ENCODE results near the gene MAP2K7. TPM values are rescaled to one million over a fixed set of nuclear protein-coding genes. Genes with fewer than 3 reads are reported as not detected.

MAP2K7 gene
- total and polyA plus RNA-seq, 2 donors (not counting 1 experiment from before 2014, with no cell fraction given): 7.8 to 10.4 TPM

DNA sequence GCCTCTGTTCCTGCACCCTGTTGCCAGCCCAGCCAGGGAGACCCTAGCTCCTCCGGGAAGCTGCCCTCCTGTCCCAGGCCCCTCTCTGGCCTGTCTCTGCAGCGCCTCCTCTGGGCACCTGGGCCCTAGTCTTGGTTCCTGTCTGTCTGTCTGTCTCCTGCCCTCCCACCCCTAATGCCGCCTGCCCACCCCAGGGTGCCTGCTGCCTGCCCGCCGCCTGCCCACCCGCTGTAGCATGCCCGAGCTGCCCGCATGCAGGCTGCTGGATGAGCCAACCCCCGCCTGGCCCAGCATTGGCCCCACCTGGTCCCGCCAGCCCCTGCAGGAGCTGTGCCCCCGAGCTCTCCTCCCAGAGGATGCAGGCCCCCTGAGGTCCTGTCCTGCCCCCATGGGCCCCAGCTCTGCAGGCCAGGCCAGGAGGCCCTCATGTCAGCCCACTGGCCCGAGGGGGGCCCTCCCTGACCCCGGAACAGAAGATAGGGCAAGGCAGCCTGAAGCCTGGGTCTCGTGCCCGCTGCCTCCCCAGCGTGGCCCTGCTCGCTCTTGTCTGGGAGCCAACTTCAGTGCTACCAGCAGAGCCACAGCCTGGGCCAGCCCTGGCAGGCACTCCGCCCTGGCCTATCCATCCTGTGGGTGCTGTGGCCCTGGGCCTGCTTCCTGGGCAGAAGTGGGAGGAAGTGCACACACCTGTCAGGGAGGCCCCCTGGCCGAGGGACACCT is 5.2 kb downstream of the MAP2K7 start:
- Histone ChIP-seq H4K20me1 (ENCODE audit: control insufficient read depth, extremely low read depth, insufficient read depth, low read length) (no peaks in the 10 kb centered on the region), H3K4me1 (ENCODE audit: control insufficient read depth, extremely low read depth, insufficient read depth, low read length) (peaks cover 6% of the 10 kb centered on the region), H2AFZ (ENCODE audit: low read length) (no peak overlapping the region), H3K79me2 (ENCODE audit: control insufficient read depth, insufficient read depth, low read length) (peaks cover 29% of the 10 kb centered on the region), H3K36me3 (ENCODE audit: control insufficient read depth, insufficient read depth, low read length) (peaks cover 24% of the 10 kb centered on the region), H3K9ac (ENCODE audit: insufficient read depth, low read length) (no peak overlapping the region), H3K27me3 (ENCODE audit: control insufficient read depth, insufficient read depth, low read length) (no peaks in the 10 kb centered on the region), H3K27ac (ENCODE audit: insufficient read depth, low read length) (no peak overlapping the region), H3K4me2 (ENCODE audit: extremely low read depth, insufficient read depth, low read length) (no peak overlapping the region), H3K9me3 (ENCODE audit: control insufficient read depth, insufficient read depth, low read depth, low read length) (no peaks in the 10 kb centered on the region), H3K4me3 (replicated peaks in 1 of 4; ENCODE audit: control extremely low read depth in 1 of 4, insufficient read depth in 1 of 4, low read depth in 3 of 4, low read length in 4 of 4) (no peak overlapping the region)
- TF ChIP-seq EZH2 (IDR thresholded peaks at IDR 0.05; ENCODE audit: low read length, missing control alignments): no peak
- TF ChIP-seq, protein P1, sequence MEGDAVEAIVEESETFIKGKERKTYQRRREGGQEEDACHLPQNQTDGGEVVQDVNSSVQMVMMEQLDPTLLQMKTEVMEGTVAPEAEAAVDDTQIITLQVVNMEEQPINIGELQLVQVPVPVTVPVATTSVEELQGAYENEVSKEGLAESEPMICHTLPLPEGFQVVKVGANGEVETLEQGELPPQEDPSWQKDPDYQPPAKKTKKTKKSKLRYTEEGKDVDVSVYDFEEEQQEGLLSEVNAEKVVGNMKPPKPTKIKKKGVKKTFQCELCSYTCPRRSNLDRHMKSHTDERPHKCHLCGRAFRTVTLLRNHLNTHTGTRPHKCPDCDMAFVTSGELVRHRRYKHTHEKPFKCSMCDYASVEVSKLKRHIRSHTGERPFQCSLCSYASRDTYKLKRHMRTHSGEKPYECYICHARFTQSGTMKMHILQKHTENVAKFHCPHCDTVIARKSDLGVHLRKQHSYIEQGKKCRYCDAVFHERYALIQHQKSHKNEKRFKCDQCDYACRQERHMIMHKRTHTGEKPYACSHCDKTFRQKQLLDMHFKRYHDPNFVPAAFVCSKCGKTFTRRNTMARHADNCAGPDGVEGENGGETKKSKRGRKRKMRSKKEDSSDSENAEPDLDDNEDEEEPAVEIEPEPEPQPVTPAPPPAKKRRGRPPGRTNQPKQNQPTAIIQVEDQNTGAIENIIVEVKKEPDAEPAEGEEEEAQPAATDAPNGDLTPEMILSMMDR (conservative IDR thresholded peaks at IDR 0.05 in 1 of 2, IDR thresholded peaks at IDR 0.05 in 1 of 2; ENCODE audit: low read depth in 1 of 2, low read length in 2 of 2): no peak
- no peak for DNase-seq (ENCODE audit: low read depth in 2 of 2)

DNA sequence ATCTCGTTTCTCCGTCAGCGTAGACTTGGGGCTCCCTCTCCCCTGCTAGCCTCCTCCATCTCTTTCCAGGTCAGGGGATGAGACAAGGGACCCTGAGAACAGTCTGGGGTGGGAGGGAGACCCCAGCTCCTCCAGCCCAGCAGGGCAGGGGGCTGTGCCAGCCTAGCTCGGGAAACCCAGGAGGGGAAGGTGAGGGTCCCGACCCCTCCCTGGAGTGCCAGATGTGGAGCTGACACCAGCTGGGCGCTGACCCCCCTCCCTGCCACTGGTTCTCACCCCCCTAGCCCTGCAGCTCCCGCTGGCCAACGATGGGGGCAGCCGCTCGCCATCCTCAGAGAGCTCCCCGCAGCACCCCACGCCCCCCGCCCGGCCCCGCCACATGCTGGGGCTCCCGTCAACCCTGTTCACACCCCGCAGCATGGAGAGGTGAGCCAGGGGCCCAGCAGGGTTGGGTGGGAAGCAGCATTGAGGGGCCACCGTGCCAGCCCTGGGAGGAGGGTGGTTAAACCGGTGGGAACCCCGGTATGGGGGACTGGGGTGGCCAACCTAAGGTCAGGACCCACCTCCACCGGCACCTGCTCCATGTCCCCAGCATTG is 5.9 kb downstream of the MAP2K7 start:
- Histone ChIP-seq H3K79me2 (ENCODE audit: control insufficient read depth, insufficient read depth, low read length) (peaks cover 24% of the 10 kb centered on the region), H3K27ac (ENCODE audit: insufficient read depth, low read length) (no peak overlapping the region), H3K9me3 (ENCODE audit: control insufficient read depth, insufficient read depth, low read depth, low read length) (no peaks in the 10 kb centered on the region), H4K20me1 (ENCODE audit: control insufficient read depth, extremely low read depth, insufficient read depth, low read length) (no peaks in the 10 kb centered on the region), H3K36me3 (ENCODE audit: control insufficient read depth, insufficient read depth, low read length) (peaks cover 24% of the 10 kb centered on the region), H3K4me3 (replicated peaks in 1 of 4; ENCODE audit: control extremely low read depth in 1 of 4, insufficient read depth in 1 of 4, low read depth in 3 of 4, low read length in 4 of 4) (no peak overlapping the region), H3K4me1 (ENCODE audit: control insufficient read depth, extremely low read depth, insufficient read depth, low read length) (peaks cover 6% of the 10 kb centered on the region), H2AFZ (ENCODE audit: low read length) (no peak overlapping the region), H3K9ac (ENCODE audit: insufficient read depth, low read length) (no peak overlapping the region), H3K4me2 (ENCODE audit: extremely low read depth, insufficient read depth, low read length) (no peak overlapping the region), H3K27me3 (ENCODE audit: control insufficient read depth, insufficient read depth, low read length) (no peaks in the 10 kb centered on the region)
- DNase-seq (ENCODE audit: low read depth in 2 of 2): no peak
- TF ChIP-seq, protein P1 (conservative IDR thresholded peaks at IDR 0.05 in 1 of 2, IDR thresholded peaks at IDR 0.05 in 1 of 2; ENCODE audit: low read depth in 1 of 2, low read length in 2 of 2): no peak

DNA sequence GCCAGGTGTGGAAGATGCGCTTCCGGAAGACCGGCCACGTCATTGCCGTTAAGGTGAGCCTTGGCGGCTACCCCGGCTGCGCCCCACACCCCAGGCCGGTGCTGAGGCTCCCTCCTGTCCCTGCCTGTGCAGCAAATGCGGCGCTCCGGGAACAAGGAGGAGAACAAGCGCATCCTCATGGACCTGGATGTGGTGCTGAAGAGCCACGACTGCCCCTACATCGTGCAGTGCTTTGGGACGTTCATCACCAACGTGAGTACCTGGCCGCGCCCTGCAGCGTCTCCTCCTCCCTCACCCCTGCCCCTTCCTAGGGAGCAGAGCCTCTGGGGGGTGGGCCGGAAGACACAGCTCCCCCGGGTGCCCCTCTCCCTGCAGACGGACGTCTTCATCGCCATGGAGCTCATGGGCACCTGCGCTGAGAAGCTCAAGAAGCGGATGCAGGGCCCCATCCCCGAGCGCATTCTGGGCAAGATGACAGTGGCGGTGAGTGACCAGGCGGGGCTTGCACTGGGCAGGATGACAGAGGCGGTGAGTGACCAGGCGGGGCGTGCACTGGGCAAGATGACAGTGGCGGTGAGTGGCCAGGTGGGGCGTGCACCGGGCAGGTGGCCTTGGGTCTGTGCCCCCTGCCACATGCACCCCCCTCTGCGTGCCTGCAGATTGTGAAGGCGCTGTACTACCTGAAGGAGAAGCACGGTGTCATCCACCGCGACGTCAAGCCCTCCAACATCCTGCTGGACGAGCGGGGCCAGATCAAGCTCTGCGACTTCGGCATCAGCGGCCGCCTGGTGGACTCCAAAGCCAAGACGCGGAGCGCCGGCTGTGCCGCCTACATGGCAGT is 6.9 kb downstream of the MAP2K7 start:
- H3K9me3 ChIP-seq (ENCODE audit: control insufficient read depth, insufficient read depth, low read depth, low read length): no peaks in the 10 kb centered on the region
- no peak overlapping the region for H3K9ac ChIP-seq (ENCODE audit: insufficient read depth, low read length)
- H3K4me3 ChIP-seq (replicated peaks in 1 of 4; ENCODE audit: control extremely low read depth in 1 of 4, insufficient read depth in 1 of 4, low read depth in 3 of 4, low read length in 4 of 4): no peak overlapping the region
- peaks cover 24% of the 10 kb centered on the region for H3K36me3 ChIP-seq (ENCODE audit: control insufficient read depth, insufficient read depth, low read length)
- no peak overlapping the region for H3K4me2 ChIP-seq (ENCODE audit: extremely low read depth, insufficient read depth, low read length)
- no peak overlapping the region for H2AFZ ChIP-seq (ENCODE audit: low read length)
- TF ChIP-seq, protein P1 (conservative IDR thresholded peaks at IDR 0.05 in 1 of 2, IDR thresholded peaks at IDR 0.05 in 1 of 2; ENCODE audit: low read depth in 1 of 2, low read length in 2 of 2): no peak
- TF ChIP-seq EZH2 (IDR thresholded peaks at IDR 0.05; ENCODE audit: low read length, missing control alignments): no peak
- no peaks in the 10 kb centered on the region for H4K20me1 ChIP-seq (ENCODE audit: control insufficient read depth, extremely low read depth, insufficient read depth, low read length)
- peaks cover 3% of the 10 kb centered on the region for H3K27me3 ChIP-seq (ENCODE audit: control insufficient read depth, insufficient read depth, low read length)
- no peak overlapping the region for H3K27ac ChIP-seq (ENCODE audit: insufficient read depth, low read length)
- DNase-seq (ENCODE audit: low read depth in 2 of 2): no peak
- H3K4me1 ChIP-seq (ENCODE audit: control insufficient read depth, extremely low read depth, insufficient read depth, low read length): no peaks in the 10 kb centered on the region
- peaks cover 14% of the 10 kb centered on the region for H3K79me2 ChIP-seq (ENCODE audit: control insufficient read depth, insufficient read depth, low read length)

Data from fibroblast of lung (primary cell).